Effector memory CD4-positive, alpha-beta T cell (primary cell): Measurements from ENCODE around the gene ACOT4.
"Not testable (repeated sequence)": the region's sequence is repeated elsewhere in the genome, so short reads cannot be mapped to it uniquely, and the experiment has no call there.

Experiments
- DNase-seq, 3 donors: peaks; one replicate each; pipeline ENCODE4 v3.0.0-alpha.2; 2020
- H3K27ac ChIP-seq: 2 replicates; pipeline ENCODE4 v1.7.0; 2013; ENCODE audit warnings: mild to moderate bottlenecking, low read length, moderate library complexity; ENCODE audit not compliant: insufficient read depth, poor library complexity, severe bottlenecking
- H3K27me3 ChIP-seq: replicated peaks from 2 replicates; pipeline ENCODE4 v1.7.0; 2013; ENCODE audit warnings: mild to moderate bottlenecking, low read length; ENCODE audit not compliant: insufficient read depth, control insufficient read depth, poor library complexity, severe bottlenecking
- H3K36me3 ChIP-seq: 2 replicates; pipeline ENCODE4 v1.7.0; 2013; ENCODE audit warnings: mild to moderate bottlenecking, low read length, moderate library complexity; ENCODE audit not compliant: control insufficient read depth, insufficient read depth
- H3K4me1 ChIP-seq: 2 replicates; pipeline ENCODE4 v1.7.0; 2013; ENCODE audit warnings: low read length, mild to moderate bottlenecking; ENCODE audit not compliant: control insufficient read depth, insufficient read depth, poor library complexity, severe bottlenecking
- H3K4me3 ChIP-seq: 2 replicates; pipeline ENCODE4 v1.7.0; 2013; ENCODE audit warnings: low read length, low read depth, mild to moderate bottlenecking; ENCODE audit not compliant: insufficient read depth, poor library complexity, severe bottlenecking
- H3K9me3 ChIP-seq: 2 replicates; pipeline ENCODE4 v1.7.0; 2013; ENCODE audit warnings: mild to moderate bottlenecking, low read length, moderate library complexity; ENCODE audit not compliant: control insufficient read depth

ACOT4 gene

DNA sequence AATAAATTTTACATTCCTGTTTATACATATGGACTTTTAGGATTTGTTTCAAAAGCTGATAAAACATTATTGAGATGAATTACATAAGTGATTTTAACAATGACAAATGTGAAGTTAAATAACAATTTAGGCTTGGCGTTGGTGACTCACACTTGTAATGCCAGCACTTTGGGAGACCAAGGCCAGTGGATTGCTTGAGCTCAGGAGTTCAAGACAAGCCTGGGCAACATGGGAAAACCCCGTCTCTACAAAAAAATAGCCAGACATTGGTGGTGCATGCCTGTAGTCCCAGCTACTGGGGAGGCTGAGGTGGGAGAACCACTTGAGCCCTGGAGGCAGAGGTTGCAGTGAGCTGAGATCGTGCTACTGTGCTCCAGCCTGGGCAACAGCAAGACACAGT lies 15.3 kb upstream of the ACOT4 start:
- Histone ChIP-seq H3K27me3 (no peaks in the 10 kb centered on the region), H3K4me3 (no peak overlapping the region), H3K9me3 (no peaks in the 10 kb centered on the region), H3K4me1 (no peaks in the 10 kb centered on the region), H3K36me3 (peaks cover 7% of the 10 kb centered on the region), H3K27ac (no peak overlapping the region)
- DNase-seq: no peak

DNA sequence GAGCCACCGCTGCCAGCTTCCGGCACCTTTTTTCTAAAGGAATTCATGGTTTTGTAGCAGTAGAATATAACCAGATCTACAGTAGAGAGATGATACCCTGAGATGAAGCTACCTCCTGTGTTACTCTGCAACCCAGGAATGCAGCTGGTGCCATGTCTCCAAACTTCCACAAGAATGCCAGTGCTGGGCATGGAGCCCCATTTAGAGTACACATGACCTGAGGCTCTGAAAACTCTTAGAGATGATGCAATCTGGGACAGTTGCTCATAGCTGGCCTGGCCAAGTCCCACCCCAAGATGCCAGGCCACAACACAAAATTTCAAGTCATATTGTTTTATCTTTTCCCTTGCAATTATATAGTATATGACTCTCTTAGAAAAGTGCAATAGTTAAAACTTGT lies 14.5 kb upstream of the ACOT4 start:
- H3K27me3 ChIP-seq, H3K27ac ChIP-seq, H3K9me3 ChIP-seq, DNase-seq, H3K36me3 ChIP-seq, H3K4me1 ChIP-seq, H3K4me3 ChIP-seq: not testable (repeated sequence)

DNA sequence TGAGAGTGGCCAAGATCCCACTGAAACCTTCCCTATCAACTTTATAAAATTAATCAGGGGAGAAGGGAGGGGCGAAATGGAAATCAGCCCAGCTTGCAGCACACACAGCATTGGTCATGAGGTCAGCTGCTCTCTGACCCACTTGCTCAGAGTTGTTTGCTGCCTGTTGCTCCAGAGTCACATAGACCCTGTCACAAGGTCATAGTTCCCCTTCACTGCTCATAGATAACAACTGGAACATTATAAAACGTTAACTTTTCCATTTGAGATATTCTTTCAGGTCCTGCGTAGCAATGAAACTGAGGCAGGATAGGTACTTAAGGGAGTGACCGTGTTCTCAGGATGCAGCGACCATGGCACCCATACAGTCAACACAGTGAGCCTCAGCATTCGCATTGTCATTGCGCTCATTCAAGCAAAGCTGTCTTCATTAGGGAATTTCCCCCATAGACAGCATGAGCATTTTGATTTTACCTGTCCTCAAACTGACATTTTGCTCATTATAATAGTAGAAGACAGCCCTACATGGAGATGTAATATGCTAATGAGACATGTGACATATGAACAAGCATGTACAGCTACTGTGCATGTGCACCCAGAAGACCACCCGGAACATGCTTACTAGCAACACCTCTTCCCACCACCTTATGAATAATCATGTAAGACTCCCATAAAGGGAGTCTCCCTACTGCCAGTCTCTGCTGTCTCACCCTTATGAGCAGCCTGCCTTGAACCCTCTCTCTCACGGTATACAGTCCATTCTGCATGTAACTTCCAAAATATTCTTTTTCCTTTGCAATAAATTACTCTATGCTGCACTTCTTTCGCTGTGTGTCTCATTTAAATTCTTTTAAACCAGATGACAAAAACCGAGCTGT lies 9.3 kb upstream of the ACOT4 start:
- not testable (repeated sequence) for H3K36me3 ChIP-seq, H3K9me3 ChIP-seq, H3K27me3 ChIP-seq, H3K27ac ChIP-seq, H3K4me1 ChIP-seq, DNase-seq, H3K4me3 ChIP-seq

DNA sequence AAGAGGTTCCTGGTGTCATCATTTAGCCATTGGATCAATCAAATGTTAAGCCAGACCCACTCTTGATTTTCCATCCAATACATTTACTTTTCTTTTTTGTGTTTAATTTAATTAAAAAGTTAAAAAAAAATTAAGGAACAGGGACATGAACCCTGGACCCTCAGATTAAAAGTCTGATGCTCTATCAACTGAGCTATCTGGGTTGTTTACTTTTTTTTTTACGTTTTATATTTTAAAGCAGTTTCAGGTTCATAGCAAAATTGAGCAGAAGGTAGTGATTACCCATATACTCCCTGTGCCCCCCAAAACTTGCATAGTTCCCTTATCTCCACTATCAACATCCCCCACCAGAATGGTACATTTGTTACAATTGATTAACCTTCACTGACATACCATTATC lies 3.0 kb upstream of the ACOT4 start:
- H3K4me3 ChIP-seq: no peak overlapping the region

DNA sequence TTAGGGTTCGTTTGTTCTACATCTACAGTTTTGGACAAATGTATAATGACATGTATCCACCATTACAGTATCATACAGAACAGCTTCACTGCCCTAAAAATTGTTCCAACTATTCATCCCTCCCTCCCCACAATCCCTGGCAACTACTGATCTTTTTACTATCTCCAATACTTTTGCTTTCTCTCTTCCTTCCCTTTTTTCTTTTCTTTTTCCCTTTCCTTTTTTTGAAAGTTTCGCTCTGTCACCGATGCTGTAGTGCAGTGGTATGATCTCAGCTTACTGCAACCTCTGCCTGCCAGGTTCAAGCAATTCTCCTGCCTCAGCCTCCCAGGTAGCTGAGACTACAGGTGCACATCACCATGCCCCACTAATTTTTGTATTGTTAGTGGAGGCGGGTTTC lies 2.6 kb upstream of the ACOT4 start:
- no peak for DNase-seq
- H3K27me3 ChIP-seq: no peaks in the 10 kb centered on the region
- no peak overlapping the region for H3K27ac ChIP-seq

More for the DNA sequence above, 3.0 kb upstream of the ACOT4 start:
- Histone ChIP-seq H3K9me3 (no peaks in the 10 kb centered on the region), H3K4me1 (no peaks in the 10 kb centered on the region), H3K27me3 (no peaks in the 10 kb centered on the region), H3K27ac (no peak overlapping the region), H3K36me3 (no peaks in the 10 kb centered on the region)
- no peak for DNase-seq

DNA sequence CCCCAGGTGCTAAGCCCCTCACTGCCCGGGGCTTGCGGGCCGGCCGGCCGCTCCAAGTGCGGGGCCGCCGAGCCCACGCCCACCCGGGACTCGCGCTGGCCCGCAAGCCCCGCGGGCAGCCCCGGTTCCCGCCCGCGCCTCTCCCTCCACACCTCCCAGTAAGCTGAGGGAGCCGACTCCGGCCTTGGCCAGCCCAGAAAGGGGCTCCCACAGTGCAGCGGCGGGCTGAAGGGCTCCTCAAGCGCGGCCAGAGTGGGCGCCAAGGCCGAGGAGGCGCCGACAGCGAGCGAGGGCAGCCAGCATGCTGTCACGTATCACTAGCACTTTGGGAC lies 1.0 kb upstream of the ACOT4 start:
- not testable (repeated sequence) for H3K4me3 ChIP-seq, H3K4me1 ChIP-seq, H3K9me3 ChIP-seq, H3K36me3 ChIP-seq, DNase-seq, H3K27me3 ChIP-seq, H3K27ac ChIP-seq

More for the DNA sequence above, 2.6 kb upstream of the ACOT4 start:
- Histone ChIP-seq H3K36me3 (no peaks in the 10 kb centered on the region), H3K9me3 (no peaks in the 10 kb centered on the region), H3K4me3 (no peak overlapping the region), H3K4me1 (no peaks in the 10 kb centered on the region)

DNA sequence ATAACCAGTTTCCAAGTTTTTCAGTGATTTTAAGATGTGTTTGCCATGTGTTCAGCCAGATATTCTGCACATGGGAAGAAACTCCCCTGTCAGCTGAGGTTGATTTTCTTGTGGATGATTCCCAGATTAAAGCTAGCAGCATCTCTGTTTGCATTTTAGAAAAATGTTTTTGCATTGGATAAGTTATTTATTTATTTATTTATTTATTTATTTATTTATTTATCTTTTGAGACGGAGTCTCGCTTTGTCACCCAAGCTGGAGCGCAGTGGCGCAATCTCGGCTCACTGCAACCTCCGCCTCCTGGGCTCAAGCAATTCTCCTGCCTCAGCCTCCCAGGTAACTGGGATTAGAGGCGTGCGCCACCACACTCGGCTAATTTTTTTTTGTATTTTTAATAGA lies 2.8 kb downstream of the ACOT4 start:
- Histone ChIP-seq H3K9me3 (no peaks in the 10 kb centered on the region), H3K4me1 (no peaks in the 10 kb centered on the region), H3K36me3 (no peaks in the 10 kb centered on the region), H3K4me3 (no peak overlapping the region), H3K27me3 (no peaks in the 10 kb centered on the region), H3K27ac (no peak overlapping the region)
- DNase-seq: no peak

DNA sequence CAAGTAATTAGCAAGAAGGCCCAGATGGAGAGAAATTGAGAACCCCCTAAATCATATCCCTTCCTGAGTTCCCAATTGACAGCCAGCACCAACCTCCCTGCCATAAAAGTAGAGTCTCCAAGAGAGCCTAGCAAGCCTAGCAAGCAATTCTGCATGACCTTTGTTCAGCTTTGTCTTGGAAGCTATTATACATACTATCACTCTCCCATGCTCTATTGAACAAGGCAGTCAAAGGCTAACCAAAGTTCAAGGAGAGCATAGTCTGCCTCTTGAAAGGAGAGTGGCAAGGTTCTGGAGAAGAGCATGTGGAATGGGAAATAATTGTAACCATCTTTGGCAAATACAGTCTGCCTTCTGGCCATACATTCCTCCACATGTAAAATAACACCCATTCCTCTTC lies 7.8 kb downstream of the ACOT4 start:
- Histone ChIP-seq H3K4me1 (no peaks in the 10 kb centered on the region), H3K9me3 (no peaks in the 10 kb centered on the region), H3K4me3 (no peak overlapping the region)

DNA sequence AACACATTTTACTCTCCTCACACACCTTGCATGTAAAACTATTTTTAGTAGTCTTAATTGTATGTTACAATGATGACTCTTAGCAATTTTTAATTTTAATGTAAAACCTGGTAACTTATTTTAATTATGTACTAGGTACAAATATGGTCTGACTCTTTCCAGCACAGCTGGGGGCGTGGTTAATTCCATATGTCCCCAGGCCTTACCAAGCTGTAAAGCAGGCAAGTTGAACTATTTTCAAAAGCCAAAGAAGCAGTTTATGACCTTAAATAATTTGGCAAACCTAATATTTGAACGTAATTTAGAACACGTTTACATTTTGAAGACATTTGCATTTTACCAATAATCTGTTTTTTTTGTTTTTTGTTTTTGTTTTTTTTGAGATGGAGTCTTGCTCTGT lies 11.3 kb downstream of the ACOT4 start:
- no peak overlapping the region for H3K4me3 ChIP-seq
- DNase-seq: no peak
- no peaks in the 10 kb centered on the region for H3K27me3 ChIP-seq

More for the DNA sequence above, 7.8 kb downstream of the ACOT4 start:
- H3K27me3 ChIP-seq: no peaks in the 10 kb centered on the region
- H3K27ac ChIP-seq: no peak overlapping the region
- no peaks in the 10 kb centered on the region for H3K36me3 ChIP-seq
- no peak for DNase-seq

DNA sequence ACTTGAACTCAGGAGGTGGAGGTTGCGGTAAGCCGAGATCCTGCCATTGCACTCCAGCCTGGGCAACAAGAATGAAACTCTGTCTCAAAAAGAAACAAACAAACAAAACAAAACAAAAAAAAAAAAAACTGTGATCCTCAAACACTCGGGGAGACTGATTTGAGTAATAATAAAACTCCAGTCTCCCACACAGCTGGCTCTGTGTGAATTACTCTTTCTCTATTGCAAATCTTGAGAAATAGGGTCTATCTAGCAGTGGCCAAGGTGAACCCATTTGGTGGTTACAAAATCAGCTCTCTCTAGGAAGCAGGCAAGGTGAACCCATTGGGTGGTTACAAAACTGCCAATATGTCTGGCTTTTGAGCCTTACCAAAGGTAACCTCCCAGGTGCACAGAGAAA lies 14.6 kb downstream of the ACOT4 start:
- DNase-seq: no peak
- H3K27ac ChIP-seq: no peak overlapping the region
- H3K9me3 ChIP-seq: no peaks in the 10 kb centered on the region
- H3K4me3 ChIP-seq: no peak overlapping the region
- H3K36me3 ChIP-seq: no peaks in the 10 kb centered on the region
- H3K4me1 ChIP-seq: no peaks in the 10 kb centered on the region
- H3K27me3 ChIP-seq: no peaks in the 10 kb centered on the region

More for the DNA sequence above, 11.3 kb downstream of the ACOT4 start:
- Histone ChIP-seq H3K27ac (no peak overlapping the region), H3K9me3 (no peaks in the 10 kb centered on the region), H3K4me1 (no peaks in the 10 kb centered on the region), H3K36me3 (no peaks in the 10 kb centered on the region)
